GM13976 (cell line): ENCODE measurements around the gene CAMLG.

Experiments
- DNase-seq: peaks from one replicate; pipeline ENCODE4 v3.0.0; 2012; ENCODE audit warnings: low spot score
- in situ Hi-C: fragments of 300-500 bp; cut with MboI; formaldehyde crosslinking; loops from one replicate; pipeline ENCODE4 v1.12.0; 2022; ENCODE audit warnings: low sequenced_read_pairs, mixed read lengths, inconsistent platforms; ENCODE audit not compliant: unreplicated experiment
- TF ChIP-seq, protein P1 (sequence below): IDR thresholded peaks from 2 replicates; pipeline ENCODE4 v1.5.1; 2012; ENCODE audit warnings: borderline replicate concordance, mild to moderate bottlenecking; ENCODE audit not compliant: insufficient read depth; ENCODE audit errors: extremely low read depth, missing control alignments, control extremely low read depth

Gene CAMLG

GRCh38 chr5:134724872-134725271, 13.5 kb upstream of the CAMLG start:
- TF ChIP-seq, protein P1, sequence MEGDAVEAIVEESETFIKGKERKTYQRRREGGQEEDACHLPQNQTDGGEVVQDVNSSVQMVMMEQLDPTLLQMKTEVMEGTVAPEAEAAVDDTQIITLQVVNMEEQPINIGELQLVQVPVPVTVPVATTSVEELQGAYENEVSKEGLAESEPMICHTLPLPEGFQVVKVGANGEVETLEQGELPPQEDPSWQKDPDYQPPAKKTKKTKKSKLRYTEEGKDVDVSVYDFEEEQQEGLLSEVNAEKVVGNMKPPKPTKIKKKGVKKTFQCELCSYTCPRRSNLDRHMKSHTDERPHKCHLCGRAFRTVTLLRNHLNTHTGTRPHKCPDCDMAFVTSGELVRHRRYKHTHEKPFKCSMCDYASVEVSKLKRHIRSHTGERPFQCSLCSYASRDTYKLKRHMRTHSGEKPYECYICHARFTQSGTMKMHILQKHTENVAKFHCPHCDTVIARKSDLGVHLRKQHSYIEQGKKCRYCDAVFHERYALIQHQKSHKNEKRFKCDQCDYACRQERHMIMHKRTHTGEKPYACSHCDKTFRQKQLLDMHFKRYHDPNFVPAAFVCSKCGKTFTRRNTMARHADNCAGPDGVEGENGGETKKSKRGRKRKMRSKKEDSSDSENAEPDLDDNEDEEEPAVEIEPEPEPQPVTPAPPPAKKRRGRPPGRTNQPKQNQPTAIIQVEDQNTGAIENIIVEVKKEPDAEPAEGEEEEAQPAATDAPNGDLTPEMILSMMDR = no peak
- no peak for DNase-seq
- in situ Hi-C loops = no loop called here

- TF ChIP-seq, protein P1 = no peak
- in situ Hi-C loops = no loop called here
- DNase-seq = no peak
These were observed 5.5 kb upstream of the CAMLG start for GRCh38 chr5:134732819-134733218.

GRCh38 chr5:134735243-134735642, 3.1 kb upstream of the CAMLG start:
- in situ Hi-C loops = no loop called here
- DNase-seq = no peak
- TF ChIP-seq, protein P1 = no peak

GRCh38 chr5:134736173-134736812, 2.1 kb upstream of the CAMLG start:
- TF ChIP-seq, protein P1 = no peak
- in situ Hi-C loops = no loop called here
- no peak for DNase-seq

- peak; percentile 48 for DNase-seq
- in situ Hi-C loops = no loop called here
- TF ChIP-seq, protein P1 = peak; percentile 1
These were observed 764 bp downstream of the CAMLG start for GRCh38 chr5:134738963-134739661.

GRCh38 chr5:134741052-134741451, 2.7 kb downstream of the CAMLG start:
- in situ Hi-C loops = no loop called here
- TF ChIP-seq, protein P1 = no peak
- no peak for DNase-seq
